22Rv1 (cell line): ENCODE data around the gene HEMK1.

Experiments used
- ZFX ChIP-seq: fragments of 450-650 bp; IDR thresholded peaks from 2 replicates; pipeline ENCODE4 v1.6.1; 2017; ENCODE audit warnings: antibody characterized with exemption, borderline replicate concordance
- TF ChIP-seq, protein P1 (sequence below): fragments of 450-650 bp; IDR thresholded peaks from 2 replicates; pipeline ENCODE4 v1.5.1; 2017; ENCODE audit warnings: mild to moderate bottlenecking

GRCh38 chr3:50610181-50610971, 41.1 kb downstream of the HEMK1 start:
- TF ChIP-seq, protein P1, sequence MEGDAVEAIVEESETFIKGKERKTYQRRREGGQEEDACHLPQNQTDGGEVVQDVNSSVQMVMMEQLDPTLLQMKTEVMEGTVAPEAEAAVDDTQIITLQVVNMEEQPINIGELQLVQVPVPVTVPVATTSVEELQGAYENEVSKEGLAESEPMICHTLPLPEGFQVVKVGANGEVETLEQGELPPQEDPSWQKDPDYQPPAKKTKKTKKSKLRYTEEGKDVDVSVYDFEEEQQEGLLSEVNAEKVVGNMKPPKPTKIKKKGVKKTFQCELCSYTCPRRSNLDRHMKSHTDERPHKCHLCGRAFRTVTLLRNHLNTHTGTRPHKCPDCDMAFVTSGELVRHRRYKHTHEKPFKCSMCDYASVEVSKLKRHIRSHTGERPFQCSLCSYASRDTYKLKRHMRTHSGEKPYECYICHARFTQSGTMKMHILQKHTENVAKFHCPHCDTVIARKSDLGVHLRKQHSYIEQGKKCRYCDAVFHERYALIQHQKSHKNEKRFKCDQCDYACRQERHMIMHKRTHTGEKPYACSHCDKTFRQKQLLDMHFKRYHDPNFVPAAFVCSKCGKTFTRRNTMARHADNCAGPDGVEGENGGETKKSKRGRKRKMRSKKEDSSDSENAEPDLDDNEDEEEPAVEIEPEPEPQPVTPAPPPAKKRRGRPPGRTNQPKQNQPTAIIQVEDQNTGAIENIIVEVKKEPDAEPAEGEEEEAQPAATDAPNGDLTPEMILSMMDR = no peak
- no peak for TF ChIP-seq ZFX
